A204.1 (cell line): ENCODE data around the gene KLF6.

Experiments
- FAIRE-seq: peaks from 2 replicates; lab custom pipeline; 2012; peaks lifted over from hg19 to GRCh38; lab: Jason Lieb, UNC

KLF6 gene

DNA sequence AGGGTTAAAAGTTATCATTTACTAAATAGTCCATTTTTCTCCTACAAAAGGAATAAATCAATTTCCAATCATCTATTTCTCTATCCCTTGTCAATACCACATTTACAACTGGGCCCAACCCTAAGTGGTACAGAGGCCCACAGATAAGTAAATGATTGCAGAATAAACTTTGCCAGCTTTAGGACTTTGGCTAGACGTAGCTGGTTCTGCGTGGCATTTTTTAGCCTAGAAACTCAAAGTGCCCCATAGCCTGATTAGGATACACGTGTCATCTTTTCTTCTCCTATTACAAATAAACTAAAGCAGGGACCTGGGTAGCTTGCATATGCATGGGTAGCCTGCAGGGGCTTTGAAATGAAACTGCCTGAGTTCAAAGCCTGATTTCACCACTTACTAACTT, 56.4 kb downstream of the KLF6 start:
- FAIRE-seq = no peak

DNA sequence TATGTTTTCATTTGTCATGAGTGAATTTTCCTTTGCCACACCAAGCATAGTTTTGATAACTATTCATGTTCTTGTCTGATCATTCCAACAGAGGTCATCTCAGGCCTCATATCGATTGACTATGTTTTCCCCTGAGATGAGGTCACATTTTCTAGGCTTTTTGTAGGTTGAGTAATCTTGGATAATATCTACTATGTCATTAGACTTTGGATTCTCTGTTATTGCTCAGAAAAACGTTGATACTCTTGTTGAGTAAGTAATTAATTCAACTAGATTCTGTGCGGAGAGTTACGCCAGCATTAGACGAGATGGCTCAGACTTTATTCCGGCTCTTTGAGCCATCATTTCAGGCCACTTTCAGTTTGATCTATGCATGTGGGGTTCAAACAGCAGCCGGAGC, 57.7 kb downstream of the KLF6 start:
- FAIRE-seq = no peak
